Psoas muscle (tissue), 8 donors: Measurements from ENCODE around the gene TEX10. TPM values are rescaled to one million over a fixed set of nuclear protein-coding genes. Genes with fewer than 3 reads are reported as not detected.

Experiments
- ATAC-seq, 4 donors: fragments of 200-7000 bp; cut with Tn5 transposase; one replicate each; pipeline ENCODE4 v1.9.1; 2020; ENCODE audit warnings: moderate library complexity in 3 of 4, mild to moderate bottlenecking in 2 of 4
- DNase-seq, 2 donors: peaks; one replicate each; pipeline ENCODE4 v3.0.0-alpha.2; 2020
- H3K27ac ChIP-seq: fragments of 200-600 bp; one replicate; pipeline ENCODE4 v1.8.0; 2022
- H3K27me3 ChIP-seq, 3 donors: fragments of 200-600 bp in 1 of 3; one replicate each; pipeline versions ENCODE4 v1.6.1 to v1.8.0; 2013 to 2022; ENCODE audit warnings: low read length in 2 of 3, mild to moderate bottlenecking in 2 of 3, moderate library complexity in 1 of 3; ENCODE audit not compliant: insufficient read depth in 3 of 3
- H3K36me3 ChIP-seq, 2 donors: fragments of 200-600 bp in 1 of 2; one replicate each; pipeline versions ENCODE4 v1.6.1 to v1.8.0; 2013 to 2022; ENCODE audit warnings: low read depth in 1 of 2, mild to moderate bottlenecking in 1 of 2, moderate library complexity in 1 of 2; ENCODE audit not compliant: insufficient read depth in 1 of 2
- H3K4me1 ChIP-seq: fragments of 200-600 bp; one replicate; pipeline ENCODE4 v1.8.0; 2022
- H3K4me3 ChIP-seq: fragments of 200-600 bp; one replicate; pipeline ENCODE4 v1.8.0; 2022; ENCODE audit warnings: mild to moderate bottlenecking
- H3K9me3 ChIP-seq: fragments of 200-600 bp; one replicate; pipeline ENCODE4 v1.8.0; 2022
- CTCF ChIP-seq: fragments of 200-600 bp; IDR thresholded peaks from one replicate; pipeline ENCODE4 v1.8.0; 2022; ENCODE audit warnings: antibody characterized with exemption
- WGBS, 3 donors: extraction: QIAGEN DNeasy Blood & Tissue Kit; methylation state at CpG; one replicate each; pipeline versions ENCODE4 v1.1.6 to v1.1.7; 2013; 5-methylcytosine and 5-hydroxymethylcytosine counted together
- intact Hi-C, 2 donors: fragments of 100-400 bp; cut with DNase I; formaldehyde crosslinking; loops; one replicate each; pipeline versions ENCODE4 v1.11.0 to v1.14.2; 2022
- polyA plus RNA-seq, 3 donors: library from polyadenylated mRNA; stranded (reverse); fragments of 200-250 nt; gene quantifications; one replicate each; pipeline ENCODE4 v1.2.3, GENCODE V29; 2013
- total RNA-seq, 4 donors: library from RNA; stranded (reverse); fragmentation: NEBNext Ultra II Directional in 2 of 4; extraction: Animal tissue kit (Norgen Biotek cat#: 25700) in 2 of 4; gene quantifications; one replicate each; pipeline versions ENCODE4 v1.2.1 to v1.2.4, GENCODE V29; 2021 to 2023
- donor health status: healthy with polysubstance abuse.
- donor health status: DM: no; HTN: no; CAD: no; lungs with moderate emphysema.
- donor health status: Bipolar disorder and iron deficiency.
- donor health status: healthy.
- donor health status: DM: yes; HTN: yes; CAD: no.
- donor health status: DM: no; HTN: no; CAD: no.
- donor health status: DM: no; HTN: no; CAD: no.
- donor health status: DM: yes; HTN: yes; CAD: no.

Gene TEX10
- total and polyA plus RNA-seq, 7 donors = 9.8 to 23.1 (median 14.5) TPM

- H3K27me3 ChIP-seq = no peaks in the 10 kb centered on the region
- H3K27ac ChIP-seq = no peak overlapping the region
- H3K36me3 ChIP-seq = peaks cover 0 to 37% of the 10 kb centered on the region in 2 donors
- no peak overlapping the region for H3K4me3 ChIP-seq
- ATAC-seq = no peak
- 83 to 93% (median 88%) methylated on average over 4 of the region's 4 CpGs for WGBS, 3 donors
- intact Hi-C loops = no loop called here
- no peaks in the 10 kb centered on the region for H3K4me1 ChIP-seq
- no peaks in the 10 kb centered on the region for H3K9me3 ChIP-seq
- no peak for TF ChIP-seq CTCF
- DNase-seq = no peak
These were observed 37.2 kb downstream of the TEX10 start for GRCh38 chr9:100315561-100315960.

GRCh38 chr9:100309992-100310391 is 42.8 kb downstream of the TEX10 start:
- Histone ChIP-seq H3K27ac (no peak overlapping the region), H3K27me3 (no peaks in the 10 kb centered on the region), H3K36me3 (peaks cover 4 to 31% of the 10 kb centered on the region in 2 donors), H3K4me3 (no peak overlapping the region), H3K4me1 (peaks cover 15% of the 10 kb centered on the region), H3K9me3 (no peaks in the 10 kb centered on the region)
- 81 to 89% (median 87%) methylated on average over 2 of the region's 2 CpGs for WGBS, 3 donors
- DNase-seq (no peak), ATAC-seq (no peak)
- TF ChIP-seq CTCF = no peak
- intact Hi-C loops = no loop called here

- 76 to 80% (median 79%) methylated on average over 1 of the region's 1 CpG for WGBS, 3 donors
- H3K9me3 ChIP-seq = no peaks in the 10 kb centered on the region
- intact Hi-C loops = no loop called here
These were observed 43.7 kb downstream of the TEX10 start for GRCh38 chr9:100308965-100309564.

GRCh38 chr9:100307080-100307479 is 45.7 kb downstream of the TEX10 start:
- 88 to 93% (median 89%) methylated on average over 2 of the region's 2 CpGs for WGBS, 3 donors
- H3K4me1 ChIP-seq = peaks cover 15% of the 10 kb centered on the region
- no peak overlapping the region for H3K4me3 ChIP-seq
- H3K36me3 ChIP-seq = peaks cover 4 to 54% of the 10 kb centered on the region in 2 donors
- H3K27ac ChIP-seq = no peak overlapping the region
- TF ChIP-seq CTCF = no peak
- no peaks in the 10 kb centered on the region for H3K9me3 ChIP-seq
- no peaks in the 10 kb centered on the region for H3K27me3 ChIP-seq
- DNase-seq = no peak
- intact Hi-C loops = no loop called here
- ATAC-seq = no peak

More at GRCh38 chr9:100308965-100309564, 43.7 kb downstream of the TEX10 start:
- DNase-seq (no peak), ATAC-seq (peak; percentile 53 to 88 (median 74))
- Histone ChIP-seq H3K36me3 (peaks cover 4 to 39% of the 10 kb centered on the region in 2 donors), H3K4me3 (no peak overlapping the region), H3K27ac (peak overlapping the region; percentile 12), H3K4me1 (peaks cover 15% of the 10 kb centered on the region), H3K27me3 (no peaks in the 10 kb centered on the region)
- no peak for TF ChIP-seq CTCF

GRCh38 chr9:100306283-100306682 is 46.5 kb downstream of the TEX10 start:
- H3K4me3 ChIP-seq = no peak overlapping the region
- H3K36me3 ChIP-seq = peaks cover 8 to 62% of the 10 kb centered on the region in 2 donors
- 90 to 100% (median 91%) methylated on average over 1 of the region's 1 CpG for WGBS, 3 donors
- no peaks in the 10 kb centered on the region for H3K27me3 ChIP-seq
- no peaks in the 10 kb centered on the region for H3K9me3 ChIP-seq
- H3K27ac ChIP-seq = no peak overlapping the region
- intact Hi-C loops = no loop called here
- no peak for ATAC-seq
- no peak for TF ChIP-seq CTCF
- peaks cover 15% of the 10 kb centered on the region for H3K4me1 ChIP-seq
- DNase-seq = no peak
